NCI-H128 (cell line): ENCODE measurements around the gene COX15.
"Not testable (repeated sequence)": the region's sequence is repeated elsewhere in the genome, so short reads cannot be mapped to it uniquely, and the experiment has no call there.

Experiments used
- DNase-seq: peaks from one replicate; lab custom pipeline; 2025; ENCODE audit not compliant: unreplicated experiment; lab: John Stamatoyannopoulos, UW

COX15 gene

GRCh38 chr10:99742254-99742653, 10.3 kb upstream of the COX15 start:
- no peak for DNase-seq

GRCh38 chr10:99740933-99741559, 9.1 kb upstream of the COX15 start:
- no peak for DNase-seq

GRCh38 chr10:99740260-99740659, 8.3 kb upstream of the COX15 start:
- DNase-seq = no peak

- DNase-seq = not testable (repeated sequence)
These were observed 2.2 kb upstream of the COX15 start for GRCh38 chr10:99734111-99734510.

- no peak for DNase-seq
These were observed 1.4 kb upstream of the COX15 start for GRCh38 chr10:99733366-99733765.

- no peak for DNase-seq
These were observed 458 bp downstream of the COX15 start for GRCh38 chr10:99731306-99732032.

GRCh38 chr10:99730026-99730425, 1.9 kb downstream of the COX15 start:
- no peak for DNase-seq

GRCh38 chr10:99720387-99720786, 11.5 kb downstream of the COX15 start:
- no peak for DNase-seq

- DNase-seq = no peak
These were observed 17.5 kb downstream of the COX15 start for GRCh38 chr10:99714446-99714845.

GRCh38 chr10:99711129-99711719, 20.7 kb downstream of the COX15 start:
- no peak for DNase-seq

GRCh38 chr10:99709480-99710229, 22.3 kb downstream of the COX15 start:
- no peak for DNase-seq

GRCh38 chr10:99708428-99709012, 23.4 kb downstream of the COX15 start:
- DNase-seq = no peak

GRCh38 chr10:99700649-99701048, 31.3 kb downstream of the COX15 start:
- DNase-seq = no peak

GRCh38 chr10:99698504-99699080, 33.3 kb downstream of the COX15 start:
- DNase-seq = no peak

- DNase-seq = no peak
These were observed 36.2 kb downstream of the COX15 start for GRCh38 chr10:99695761-99696160.

- DNase-seq = no peak
These were observed 37.9 kb downstream of the COX15 start for GRCh38 chr10:99693933-99694583.

- no peak for DNase-seq
These were observed 42.5 kb downstream of the COX15 start for GRCh38 chr10:99689461-99689860.

GRCh38 chr10:99685597-99685967, 46.3 kb downstream of the COX15 start:
- DNase-seq = no peak

- DNase-seq = no peak
These were observed 49.2 kb downstream of the COX15 start for GRCh38 chr10:99682752-99683151.
